Fibroblast of mammary gland (primary cell): Measurements from ENCODE around the gene AKT1.
A peak's percentile ranks its signal among the peaks of the same experiment; 100 is the strongest.

Source experiments
- DNase-seq: peaks from one replicate; pipeline ENCODE4 v3.0.0-alpha.2; 2010; ENCODE audit warnings: low read depth
- H3K4me3 ChIP-seq: 2 replicates; pipeline ENCODE4 v1.5.1; 2011; ENCODE audit warnings: low read depth, mild to moderate bottlenecking, low read length, moderate library complexity; ENCODE audit not compliant: control insufficient read depth
- TF ChIP-seq, protein P1 (sequence below): conservative IDR thresholded peaks from 2 replicates; pipeline ENCODE4 v1.5.1; 2011; ENCODE audit warnings: low read depth, low read length, inconsistent platforms; ENCODE audit not compliant: control insufficient read depth, insufficient read depth

The AKT1 gene

DNA sequence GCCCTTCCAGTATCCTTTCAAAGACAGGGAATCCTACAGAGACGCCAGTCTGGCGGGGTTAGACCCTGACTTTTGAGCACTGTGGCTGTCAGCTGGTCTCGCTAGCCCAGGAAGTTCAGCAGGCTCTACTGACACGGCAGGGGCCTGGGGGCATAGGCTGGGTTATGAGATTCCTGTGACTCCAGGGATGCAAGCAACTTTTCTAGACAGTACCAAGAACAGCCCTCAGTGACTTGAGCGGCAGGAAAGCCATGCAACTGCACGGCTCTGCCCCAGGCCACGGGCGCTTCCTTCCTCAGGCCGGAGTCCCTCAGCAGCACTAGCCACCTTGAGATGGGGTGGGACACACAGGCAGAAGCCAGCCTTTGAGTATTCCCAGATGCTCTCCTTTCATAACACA lies 47.7 kb downstream of the AKT1 start:
- no peak for DNase-seq
- TF ChIP-seq, protein P1, sequence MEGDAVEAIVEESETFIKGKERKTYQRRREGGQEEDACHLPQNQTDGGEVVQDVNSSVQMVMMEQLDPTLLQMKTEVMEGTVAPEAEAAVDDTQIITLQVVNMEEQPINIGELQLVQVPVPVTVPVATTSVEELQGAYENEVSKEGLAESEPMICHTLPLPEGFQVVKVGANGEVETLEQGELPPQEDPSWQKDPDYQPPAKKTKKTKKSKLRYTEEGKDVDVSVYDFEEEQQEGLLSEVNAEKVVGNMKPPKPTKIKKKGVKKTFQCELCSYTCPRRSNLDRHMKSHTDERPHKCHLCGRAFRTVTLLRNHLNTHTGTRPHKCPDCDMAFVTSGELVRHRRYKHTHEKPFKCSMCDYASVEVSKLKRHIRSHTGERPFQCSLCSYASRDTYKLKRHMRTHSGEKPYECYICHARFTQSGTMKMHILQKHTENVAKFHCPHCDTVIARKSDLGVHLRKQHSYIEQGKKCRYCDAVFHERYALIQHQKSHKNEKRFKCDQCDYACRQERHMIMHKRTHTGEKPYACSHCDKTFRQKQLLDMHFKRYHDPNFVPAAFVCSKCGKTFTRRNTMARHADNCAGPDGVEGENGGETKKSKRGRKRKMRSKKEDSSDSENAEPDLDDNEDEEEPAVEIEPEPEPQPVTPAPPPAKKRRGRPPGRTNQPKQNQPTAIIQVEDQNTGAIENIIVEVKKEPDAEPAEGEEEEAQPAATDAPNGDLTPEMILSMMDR = no peak
- no peak overlapping the region for H3K4me3 ChIP-seq

DNA sequence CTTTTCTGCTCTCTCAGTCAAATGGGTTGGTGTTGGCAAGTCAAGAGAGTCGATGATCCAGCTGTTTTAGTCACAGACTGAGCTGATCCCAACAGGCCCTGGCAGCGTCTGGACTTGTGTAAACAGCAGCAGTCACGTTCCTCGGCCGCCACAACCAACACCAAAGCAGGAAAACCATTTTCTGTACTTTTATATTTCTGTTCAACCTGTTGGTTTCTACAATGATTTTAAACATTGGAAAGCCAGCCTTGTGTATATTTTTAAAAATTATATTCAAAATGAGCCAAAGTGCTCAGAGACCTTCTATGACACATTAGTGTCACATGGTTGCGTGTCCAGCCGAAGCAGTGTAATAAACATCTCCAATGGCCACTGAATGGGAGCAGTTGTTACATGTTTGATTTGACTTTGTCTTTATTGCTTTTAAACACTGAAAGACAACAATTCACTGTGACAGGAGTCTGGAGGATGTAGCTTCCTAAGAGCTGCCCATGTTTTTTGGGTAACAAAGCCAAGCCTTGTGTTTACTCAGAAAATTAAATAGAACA lies 48.5 kb downstream of the AKT1 start:
- TF ChIP-seq, protein P1 = no peak
- H3K4me3 ChIP-seq = no peak overlapping the region
- no peak for DNase-seq

DNA sequence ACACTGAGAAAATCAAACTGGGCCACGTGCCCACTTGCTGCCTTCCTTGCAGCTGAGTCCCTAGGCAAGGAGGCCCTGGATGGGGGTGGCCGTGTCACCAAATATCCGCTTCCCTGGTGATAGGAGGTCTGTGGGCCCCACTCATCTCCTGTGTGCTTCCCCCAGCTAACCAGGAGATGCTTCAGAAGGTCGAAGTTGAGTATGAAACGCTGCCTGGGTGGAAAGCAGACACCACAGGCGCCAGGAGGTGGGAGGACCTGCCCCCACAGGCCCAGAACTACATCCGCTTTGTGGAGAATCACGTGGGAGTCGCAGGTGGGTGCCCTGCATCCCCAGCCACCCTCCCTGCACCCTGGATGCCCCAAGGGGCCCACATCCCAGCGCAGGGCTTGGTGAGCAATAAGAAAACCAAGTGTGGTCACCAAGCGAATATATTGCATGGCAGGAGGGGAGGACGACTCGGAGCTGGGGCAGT lies 49.4 kb downstream of the AKT1 start:
- DNase-seq = no peak
- TF ChIP-seq, protein P1 = no peak
- no peak overlapping the region for H3K4me3 ChIP-seq

DNA sequence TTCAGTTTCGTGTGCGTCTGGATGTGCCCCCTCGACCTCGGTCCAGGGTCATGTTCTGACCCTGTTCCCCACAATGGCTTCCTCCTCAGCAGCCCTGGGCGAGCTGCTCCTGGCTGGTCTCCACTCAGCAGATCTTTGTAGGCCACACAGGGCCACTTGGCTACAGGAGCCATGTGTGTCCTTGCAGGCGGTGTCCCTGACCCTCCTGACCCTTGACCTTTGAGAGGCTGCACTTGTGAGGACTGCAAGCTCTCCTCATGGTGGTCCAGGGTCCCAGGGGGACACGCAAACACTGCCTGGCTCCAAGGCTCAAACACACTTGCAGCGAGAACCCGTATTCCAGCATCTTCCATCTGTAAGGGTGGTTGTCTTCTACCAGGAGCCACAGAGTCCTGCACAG lies 50.1 kb downstream of the AKT1 start:
- DNase-seq = no peak
- TF ChIP-seq, protein P1 = no peak
- no peak overlapping the region for H3K4me3 ChIP-seq

DNA sequence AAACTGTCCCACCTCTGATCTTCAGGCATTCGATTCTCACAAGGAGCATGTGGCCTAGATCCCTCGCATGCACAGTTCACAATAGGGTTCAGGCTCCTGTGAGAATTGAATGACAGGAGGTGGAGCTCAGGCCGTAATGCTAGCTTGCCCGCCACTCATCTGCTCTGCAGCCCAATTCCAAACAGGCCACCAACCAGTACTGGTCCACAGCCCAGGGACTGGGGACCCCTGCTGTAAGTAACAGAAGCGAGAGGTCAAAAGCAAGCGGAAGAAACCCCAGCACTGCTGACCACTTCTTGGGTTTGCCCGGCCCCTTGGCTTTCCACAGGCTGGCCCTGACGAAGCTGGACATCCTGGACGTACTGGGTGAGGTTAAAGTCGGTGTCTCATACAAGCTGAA lies 51.1 kb downstream of the AKT1 start:
- TF ChIP-seq, protein P1 = no peak
- no peak for DNase-seq
- no peak overlapping the region for H3K4me3 ChIP-seq

DNA sequence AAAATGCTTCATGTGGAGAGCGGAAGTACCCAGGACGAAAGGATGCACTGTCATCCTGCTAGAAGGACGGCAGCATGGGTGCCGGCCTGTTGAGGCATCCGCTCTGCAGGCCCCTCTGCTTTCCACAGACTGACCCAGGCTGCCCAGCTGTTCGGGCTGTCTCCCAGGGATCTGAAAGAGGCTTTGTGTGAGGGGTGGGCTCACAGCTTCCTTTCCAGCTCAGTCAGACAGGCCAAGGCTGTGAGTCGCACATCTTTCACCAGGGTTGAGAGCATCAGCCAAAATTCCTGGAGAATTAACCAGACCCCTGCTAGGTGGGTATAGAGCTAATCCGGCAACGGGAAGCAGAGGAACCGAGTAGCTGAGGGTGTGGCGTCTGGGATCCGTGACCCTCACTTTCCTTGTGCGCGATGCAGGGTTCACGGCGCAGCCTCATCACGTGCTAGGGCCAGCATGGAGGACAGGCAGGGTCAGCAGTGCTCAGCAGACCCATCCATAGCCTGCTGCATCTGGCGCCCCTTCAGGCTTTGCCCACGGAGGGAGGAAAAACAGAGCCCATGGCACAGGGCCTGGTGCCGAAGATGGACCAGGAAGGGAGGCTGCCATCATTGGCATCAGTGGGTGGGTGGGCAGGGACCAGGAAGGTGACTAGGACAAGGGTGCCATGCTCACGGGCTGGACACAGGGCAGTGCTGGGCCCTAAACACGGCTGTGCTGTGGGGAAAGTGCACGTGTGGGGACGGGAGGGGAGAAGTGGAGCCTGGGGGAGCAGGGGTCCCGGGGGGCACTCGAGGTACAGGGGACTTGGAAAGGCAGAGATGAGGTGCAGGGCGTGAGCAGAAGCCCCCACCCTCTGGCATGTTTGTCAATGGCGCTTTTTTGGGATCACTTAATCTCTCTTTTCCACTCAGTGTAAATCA lies 51.8 kb downstream of the AKT1 start:
- no peak overlapping the region for H3K4me3 ChIP-seq
- TF ChIP-seq, protein P1 = no peak
- peak; percentile 23 for DNase-seq
